ENCODE measurements around the gene HSPB2. TPM values are rescaled to one million over a fixed set of nuclear protein-coding genes. Genes with fewer than 3 reads are reported as not detected.
"Not testable (repeated sequence)": the region's sequence is repeated elsewhere in the genome, so short reads cannot be mapped to it uniquely, and the experiment has no call there.

HSPB2 gene
- total and polyA plus RNA-seq, 10 of the 15 experiments (the other 5 are each of a cell fraction or from before 2014, with no cell fraction given): not detected

- FAIRE-seq: no peak
- no peak overlapping the region for H3K9ac ChIP-seq (ENCODE audit: control insufficient read depth, insufficient read depth, low read length)
- no peaks in the 10 kb centered on the region for H3K9me3 ChIP-seq (replicated peaks; ENCODE audit: control insufficient read depth, insufficient read depth, low read length)
- no peak overlapping the region for H3K4me2 ChIP-seq (ENCODE audit: control insufficient read depth, insufficient read depth)
- no TSS peak for BruUV-seq (replicated peaks)
- intact Hi-C loops (cut with micrococcal nuclease; ENCODE audit: unreplicated experiment) (loop anchor here (10.0 kb wide), 1 partner anchor 242 kb away; the partner anchor contains the start of gene BCO2), in situ Hi-C loops (cut with MboI) (loop anchor here (10.0 kb wide), 1 partner anchor 342 kb away; no protein-coding TSS in a partner anchor)
- ChIA-PET SMC1A (ENCODE audit: uncharacterized antibody, unreplicated experiment) (interaction anchor here (1.1 to 4.5 kb wide), 5 partner anchors 12 to 50 kb away, joined by 3 to 30 read pairs (median 4); no protein-coding TSS in a partner anchor), CTCF (interaction anchor here (0.6 to 9.2 kb wide), 14 partner anchors 9 to 1528 kb away, joined by 3 to 180 read pairs (median 4); partner anchors contain the start of gene C11orf52), POLR2A (interaction anchor here (0.6 kb wide), 1 partner anchor 59 kb away, joined by 3 read pairs; no protein-coding TSS in a partner anchor), RAD21 (ENCODE audit: unreplicated experiment) (interaction anchor here (0.9 to 10.8 kb wide), 8 partner anchors 14 to 348 kb away, joined by 3 to 109 read pairs (median 4); partner anchors contain the start of genes SDHD and TIMM8B)
- no peak for ATAC-seq
- no peak for DNase-seq (ENCODE audit: low read depth, low spot score)
- TF ChIP-seq ESRRA (IDR thresholded peaks at IDR 0.05; ENCODE audit: low read length) (no peak), ZNF384 (IDR thresholded peaks at IDR 0.05; ENCODE audit: borderline replicate concordance, low read depth, low read length) (no peak), FOXK2 (IDR thresholded peaks at IDR 0.05) (no peak), ZSCAN29 (IDR thresholded peaks at IDR 0.05) (no peak), CREM (IDR thresholded peaks at IDR 0.05; ENCODE audit: low read depth) (no peak)
- WGBS (ENCODE audit: insufficient coverage, insufficient replicate concordance, low lambda C conversion rate, missing lambda C conversion rate): 40% methylated on average over 2 of the region's 2 CpGs
- H3K4me1 ChIP-seq (ENCODE audit: control insufficient read depth, insufficient read depth, low read length): peaks cover 9% of the 10 kb centered on the region
- no peaks in the 10 kb centered on the region for H3K36me3 ChIP-seq (ENCODE audit: control insufficient read depth in 2 of 2, insufficient read depth in 2 of 2, low read length in 1 of 2)
- H3K4me3 ChIP-seq: no peak overlapping the region
- no peak overlapping the region for H3K27ac ChIP-seq (ENCODE audit: control insufficient read depth, insufficient read depth)
- no peaks in the 10 kb centered on the region for H3K79me2 ChIP-seq (ENCODE audit: control insufficient read depth, insufficient read depth, low read length)
- 0 out of 4 replicates have a peak, but pooled peaks cover 0 to under 1% of the 10 kb centered on the region in 2 experiments for H3K27me3 ChIP-seq (replicated peaks in 1 of 2; ENCODE audit: control insufficient read depth in 2 of 2, insufficient read depth in 2 of 2, low read length in 1 of 2)
- no peaks in the 10 kb centered on the region for H4K20me1 ChIP-seq (ENCODE audit: control insufficient read depth, insufficient read depth)
- no peak overlapping the region for H2AFZ ChIP-seq (ENCODE audit: control insufficient read depth, low read depth, low read length)
Observed at GRCh38 chr11:111932611-111932950, 20.0 kb downstream of the HSPB2 start.

- POLR2A ChIA-PET: interaction anchor here (0.7 kb wide), 1 partner anchor 142 kb away, joined by 3 read pairs; no protein-coding TSS in a partner anchor
- H3K4me2 ChIP-seq (ENCODE audit: control insufficient read depth, insufficient read depth); H3K27ac ChIP-seq (ENCODE audit: control insufficient read depth, insufficient read depth); H3K36me3 ChIP-seq (ENCODE audit: control insufficient read depth in 2 of 2, insufficient read depth in 2 of 2, low read length in 1 of 2); BruUV-seq (replicated peaks); H3K9me3 ChIP-seq (replicated peaks; ENCODE audit: control insufficient read depth, insufficient read depth, low read length); H3K9ac ChIP-seq (ENCODE audit: control insufficient read depth, insufficient read depth, low read length); FAIRE-seq; ATAC-seq; H3K79me2 ChIP-seq (ENCODE audit: control insufficient read depth, insufficient read depth, low read length); DNase-seq (ENCODE audit: low read depth, low spot score); H3K27me3 ChIP-seq (replicated peaks in 1 of 2; ENCODE audit: control insufficient read depth in 2 of 2, insufficient read depth in 2 of 2, low read length in 1 of 2); H2AFZ ChIP-seq (ENCODE audit: control insufficient read depth, low read depth, low read length); H4K20me1 ChIP-seq (ENCODE audit: control insufficient read depth, insufficient read depth); H3K4me3 ChIP-seq: not testable (repeated sequence)
- SMC1A ChIA-PET (ENCODE audit: uncharacterized antibody, unreplicated experiment): interaction anchor here (1.3 to 4.5 kb wide), 2 partner anchors 49 to 60 kb away, joined by 3 to 30 read pairs; no protein-coding TSS in a partner anchor
- WGBS (ENCODE audit: insufficient coverage, insufficient replicate concordance, low lambda C conversion rate, missing lambda C conversion rate): 80% methylated on average over 14 of the region's 14 CpGs
- CTCF ChIA-PET: interaction anchor here (0.6 to 9.2 kb wide), 5 partner anchors 14 to 244 kb away, joined by 3 to 180 read pairs (median 6); partner anchors contain the start of gene C11orf52
- in situ Hi-C loops (cut with MboI) (loop anchor here (10.0 kb wide), 1 partner anchor 342 kb away; no protein-coding TSS in a partner anchor), intact Hi-C loops (cut with micrococcal nuclease; ENCODE audit: unreplicated experiment) (loop anchor here (10.0 kb wide), 1 partner anchor 242 kb away; the partner anchor contains the start of gene BCO2)
- H3K4me1 ChIP-seq (ENCODE audit: control insufficient read depth, insufficient read depth, low read length): peaks cover 14% of the 10 kb centered on the region
- RAD21 ChIA-PET (ENCODE audit: unreplicated experiment): interaction anchor here (10.8 kb wide), 1 partner anchor 47 kb away, joined by 109 read pairs; no protein-coding TSS in a partner anchor
Observed at GRCh38 chr11:111933176-111933575, 20.6 kb downstream of the HSPB2 start.
